H9 (cell line): ENCODE results near the gene SNX30. TPM values are rescaled to one million over a fixed set of nuclear protein-coding genes. Genes with fewer than 3 reads are reported as not detected.

Experiments used
- DNase-seq: peaks from one replicate; pipeline ENCODE4 v3.0.0-alpha.2; 2017
- H2AFZ ChIP-seq: one replicate; pipeline ENCODE4 v1.6.1; 2013; ENCODE audit warnings: mild to moderate bottlenecking, low read length, control low read depth, moderate library complexity
- H2AK5ac ChIP-seq: 2 replicates; pipeline ENCODE4 v1.6.1; 2013; ENCODE audit warnings: low read length, control low read depth, mixed read lengths; ENCODE audit not compliant: insufficient read length
- H2BK120ac ChIP-seq: one replicate; pipeline ENCODE4 v1.6.1; 2013; ENCODE audit warnings: low read depth, mild to moderate bottlenecking, low read length, control low read depth, inconsistent platforms; ENCODE audit not compliant: poor library complexity, severe bottlenecking
- H2BK12ac ChIP-seq: 2 replicates; pipeline ENCODE4 v1.6.1; 2013; ENCODE audit warnings: low read length, control low read depth, mixed read lengths, low read depth; ENCODE audit not compliant: insufficient read length
- H2BK15ac ChIP-seq: 2 replicates; pipeline ENCODE4 v1.6.1; 2013; ENCODE audit warnings: low read depth, low read length, control low read depth
- H2BK20ac ChIP-seq: one replicate; pipeline ENCODE4 v1.6.1; 2013; ENCODE audit warnings: low read depth, mild to moderate bottlenecking, low read length, control low read depth, inconsistent platforms; ENCODE audit not compliant: poor library complexity, severe bottlenecking
- H2BK5ac ChIP-seq: 2 replicates; pipeline ENCODE4 v1.6.1; 2013; ENCODE audit warnings: low read length, control low read depth, mixed read lengths; ENCODE audit not compliant: insufficient read length
- H3K14ac ChIP-seq: 2 replicates; pipeline ENCODE4 v1.6.1; 2013; ENCODE audit warnings: low read length, control low read depth; ENCODE audit not compliant: insufficient read depth
- H3K18ac ChIP-seq: 2 replicates; pipeline ENCODE4 v1.6.1; 2013; ENCODE audit warnings: low read depth, mild to moderate bottlenecking, mixed read lengths, low read length, control low read depth; ENCODE audit not compliant: insufficient read length
- H3K23ac ChIP-seq: 2 replicates; pipeline ENCODE4 v1.6.1; 2013; ENCODE audit warnings: low read length, control low read depth, mixed read lengths, low read depth; ENCODE audit not compliant: insufficient read length
- H3K23me2 ChIP-seq: 2 replicates; pipeline ENCODE4 v1.6.1; 2013; ENCODE audit warnings: low read depth, mild to moderate bottlenecking, mixed read lengths, low read length, control low read depth; ENCODE audit not compliant: insufficient read length, poor library complexity, severe bottlenecking
- H3K27ac ChIP-seq: 2 replicates; pipeline ENCODE4 v1.5.1; 2013; ENCODE audit warnings: low read length, control low read depth, mixed read lengths, low read depth; ENCODE audit not compliant: insufficient read length
- H3K27me3 ChIP-seq: 2 replicates; pipeline ENCODE4 v1.6.1; 2013; ENCODE audit warnings: low read length, control low read depth, inconsistent platforms; ENCODE audit not compliant: insufficient read depth
- H3K4ac ChIP-seq: 2 replicates; pipeline ENCODE4 v1.6.1; 2013; ENCODE audit warnings: low read depth, mild to moderate bottlenecking, control low read depth, inconsistent platforms, low read length, moderate library complexity
- H3K4me1 ChIP-seq: 2 replicates; pipeline ENCODE4 v1.6.1; 2013; ENCODE audit warnings: low read length, control low read depth, inconsistent platforms; ENCODE audit not compliant: insufficient read depth
- H3K4me2 ChIP-seq: 2 replicates; pipeline ENCODE4 v1.6.1; 2013; ENCODE audit warnings: low read length, control low read depth, mixed read lengths; ENCODE audit not compliant: insufficient read length, insufficient read depth
- H3K56ac ChIP-seq: 2 replicates; pipeline ENCODE4 v1.6.1; 2013; ENCODE audit warnings: low read depth, mild to moderate bottlenecking, mixed read lengths, low read length, control low read depth; ENCODE audit not compliant: insufficient read length
- H3K79me1 ChIP-seq: 2 replicates; pipeline ENCODE4 v1.6.1; 2013; ENCODE audit warnings: low read depth, mild to moderate bottlenecking, moderate library complexity, low read length, control low read depth, inconsistent platforms; ENCODE audit not compliant: insufficient read depth, poor library complexity, severe bottlenecking
- H3K79me2 ChIP-seq: 2 replicates; pipeline ENCODE4 v1.6.1; 2013; ENCODE audit warnings: low read length, control low read depth, inconsistent platforms; ENCODE audit not compliant: insufficient read depth
- H3K9ac ChIP-seq: 2 replicates; pipeline ENCODE4 v1.6.1; 2013; ENCODE audit warnings: low read length, control low read depth, mixed read lengths; ENCODE audit not compliant: insufficient read length; ENCODE audit errors: extremely low read depth
- H3K9me3 ChIP-seq: one replicate; pipeline ENCODE4 v1.6.1; 2013; ENCODE audit warnings: low read depth, low read length, inconsistent platforms; ENCODE audit not compliant: control insufficient read depth
- H3T11ph ChIP-seq: one replicate; pipeline ENCODE4 v1.6.1; 2013; ENCODE audit warnings: mild to moderate bottlenecking, low read length, control low read depth, inconsistent platforms
- H4K20me1 ChIP-seq: one replicate; pipeline ENCODE4 v1.6.1; 2013; ENCODE audit not compliant: control insufficient read depth, insufficient read length, insufficient read depth
- H4K5ac ChIP-seq: 2 replicates; pipeline ENCODE4 v1.6.1; 2013; ENCODE audit warnings: low read depth, mild to moderate bottlenecking, mixed read lengths, low read length, control low read depth; ENCODE audit not compliant: insufficient read length
- H4K8ac ChIP-seq: replicated peaks from 2 replicates; pipeline ENCODE4 v1.6.1; 2013; ENCODE audit warnings: low read length, control low read depth, mixed read lengths, low read depth; ENCODE audit not compliant: insufficient read length
- H4K91ac ChIP-seq: 2 replicates; pipeline ENCODE4 v1.6.1; 2013; ENCODE audit warnings: low read depth, mild to moderate bottlenecking, moderate library complexity, mixed read lengths, low read length, control low read depth; ENCODE audit not compliant: insufficient read length
- H3K27ac Mint-ChIP-seq, 3 experiments: 2 replicates in 2 of 3; 3 replicates in 1 of 3; pipeline ENCODE4 v1.8.0; 2020 to 2021; ENCODE audit warnings: mixed read lengths in 3 of 3, mild to moderate bottlenecking in 1 of 3, moderate library complexity in 1 of 3
- H3K27me3 Mint-ChIP-seq: 2 replicates; pipeline ENCODE4 v1.8.0; 2021; ENCODE audit warnings: low read depth, mild to moderate bottlenecking, moderate library complexity, mixed read lengths
- H3K36me3 Mint-ChIP-seq, 3 experiments: 2 replicates in 2 of 3; 3 replicates in 1 of 3; pipeline ENCODE4 v1.8.0; 2020 to 2021; ENCODE audit warnings: low read depth in 3 of 3, mixed read lengths in 3 of 3; ENCODE audit not compliant: insufficient read depth in 1 of 3
- H3K4me1 Mint-ChIP-seq, 2 experiments: 2 replicates each; pipeline ENCODE4 v1.8.0; 2020; ENCODE audit warnings: mixed read lengths in 2 of 2
- H3K4me3 Mint-ChIP-seq, 2 experiments: 2 replicates in 1 of 2; 3 replicates in 1 of 2; pipeline ENCODE4 v1.8.0; 2020 to 2021; ENCODE audit warnings: mild to moderate bottlenecking in 2 of 2, mixed read lengths in 2 of 2, moderate library complexity in 1 of 2
- H3K9me3 Mint-ChIP-seq, 2 experiments: 2 replicates in 1 of 2; 3 replicates in 1 of 2; pipeline ENCODE4 v1.8.0; 2020; ENCODE audit warnings: mild to moderate bottlenecking in 2 of 2, mixed read lengths in 2 of 2, moderate library complexity in 1 of 2
- CTCF ChIP-seq: fragments of 200-600 bp; sonication (generic); conservative IDR thresholded peaks from 3 replicates; pipeline ENCODE4 v1.8.0; 2021; ENCODE audit warnings: antibody characterized with exemption, mild to moderate bottlenecking
- WGBS: extraction: QIAGEN DNeasy Blood & Tissue Kit; methylation state at CpG from one replicate; pipeline ENCODE4 v1.1.7; 2013; ENCODE audit warnings: missing lambda C conversion rate, low lambda C conversion rate, mixed read lengths; ENCODE audit not compliant: insufficient read length; ENCODE audit errors: extremely low coverage; 5-methylcytosine and 5-hydroxymethylcytosine counted together
- total RNA-seq: library from RNA; stranded (reverse); gene quantifications from 2 replicates; pipeline ENCODE4 v1.2.1, GENCODE V29; 2021

The SNX30 gene
- total RNA-seq, 1 experiment from 2014 or later = 10.3 TPM

GRCh38 chr9:112774006-112774996 is 23.7 kb downstream of the SNX30 start:
- no peaks in the 10 kb centered on the region for H3K23me2 ChIP-seq
- H3K23ac ChIP-seq = no peak overlapping the region
- no peaks in the 10 kb centered on the region for H3K79me1 ChIP-seq
- H2BK15ac ChIP-seq = no peak overlapping the region
- H3K9ac ChIP-seq = no peak overlapping the region
- no peak for TF ChIP-seq CTCF
- H4K5ac ChIP-seq = no peak overlapping the region
- no peak overlapping the region for H3K4me3 Mint-ChIP-seq
- H3K27ac ChIP-seq = no peak overlapping the region
- H2BK120ac ChIP-seq = no peak overlapping the region
- H3T11ph ChIP-seq = no peak overlapping the region
- H4K91ac ChIP-seq = no peak overlapping the region
- no peaks in the 10 kb centered on the region for H3K9me3 Mint-ChIP-seq
- no peak overlapping the region for H3K18ac ChIP-seq
- H3K79me2 ChIP-seq = no peaks in the 10 kb centered on the region
- H2AK5ac ChIP-seq = no peak overlapping the region
- no peak overlapping the region for H2BK12ac ChIP-seq
- no peaks in the 10 kb centered on the region for H4K20me1 ChIP-seq
- H3K56ac ChIP-seq = no peak overlapping the region
- H3K4ac ChIP-seq = no peak overlapping the region
- DNase-seq = no peak
- no peak overlapping the region for H2BK5ac ChIP-seq
- no peak overlapping the region for H4K8ac ChIP-seq
- peak overlapping the region in 2 of 3 experiments; percentile 7 to 65; a peak in 1 of 7 replicates for H3K27ac Mint-ChIP-seq
- peaks cover 0 to 4% (median 1%) of the 10 kb centered on the region in 3 experiments; a peak in 1 of 7 replicates for H3K36me3 Mint-ChIP-seq
- no CpG with 5 or more reads among the region's 9 CpGs for WGBS
- no peak overlapping the region for H2AFZ ChIP-seq
- H3K9me3 ChIP-seq = no peaks in the 10 kb centered on the region
- H3K4me2 ChIP-seq = no peak overlapping the region
- H2BK20ac ChIP-seq = no peak overlapping the region
- H3K14ac ChIP-seq = no peak overlapping the region
- H3K4me1 ChIP-seq = peaks cover 4% of the 10 kb centered on the region; the same call in 1 of the 2 replicates
- H3K27me3 ChIP-seq = no peaks in the 10 kb centered on the region
- no peaks in the 10 kb centered on the region for H3K27me3 Mint-ChIP-seq
- H3K4me1 Mint-ChIP-seq = peaks cover 25 to 28% of the 10 kb centered on the region in 2 experiments
